GM12873 (cell line): ENCODE data around the gene GDE1.

ENCODE experiments used
- CTCF ChIP-seq: IDR thresholded peaks from 2 replicates; pipeline ENCODE4 v1.5.1; 2012; ENCODE audit warnings: low read depth, mild to moderate bottlenecking, moderate library complexity, low read length, control low read depth; ENCODE audit not compliant: insufficient read depth; ENCODE audit errors: missing control alignments

The GDE1 gene

GRCh38 chr16:19521471-19522396 lies at the start of gene GDE1:
GDE1 (minus strand) TSS chr16:19522098; CDS start chr16:19521964, 134 bp downstream.
- TF ChIP-seq CTCF, result peak; percentile 38

- TF ChIP-seq CTCF, result no peak
Observed at GRCh38 chr16:19567560-19567959, 45.7 kb upstream of the GDE1 start.

- TF ChIP-seq CTCF, result no peak
Observed at GRCh38 chr16:19566362-19566761, 44.5 kb upstream of the GDE1 start.

- no peak for TF ChIP-seq CTCF
Observed at GRCh38 chr16:19563377-19563776, 41.5 kb upstream of the GDE1 start.

GRCh38 chr16:19560078-19560477 lies 38.2 kb upstream of the GDE1 start:
- TF ChIP-seq CTCF, result no peak

- TF ChIP-seq CTCF, result peak; percentile 52
Observed at GRCh38 chr16:19559242-19559910, 37.5 kb upstream of the GDE1 start.

- no peak for TF ChIP-seq CTCF
Observed at GRCh38 chr16:19555938-19556771, 34.3 kb upstream of the GDE1 start.
